ENCODE data around the gene CDH23. TPM values are rescaled to one million over a fixed set of nuclear protein-coding genes. Genes with fewer than 3 reads are reported as not detected.
"Not testable (repeated sequence)": the region's sequence is repeated elsewhere in the genome, so short reads cannot be mapped to it uniquely, and the experiment has no call there.

The CDH23 gene
- total RNA-seq, 1 experiment from 2014 or later: 0.07 TPM

GRCh38 chr10:71355886-71356285 lies 40.8 kb upstream of the CDH23 start:
- Mint-ChIP-seq H3K27me3 (ENCODE audit: unreplicated experiment) (no peaks in the 10 kb centered on the region), H3K27ac (ENCODE audit: unreplicated experiment) (no peak overlapping the region), H3K4me3 (ENCODE audit: low read depth, unreplicated experiment) (no peak overlapping the region), H3K9me3 (ENCODE audit: low read depth, unreplicated experiment) (no peaks in the 10 kb centered on the region), H3K36me3 (ENCODE audit: insufficient read depth, unreplicated experiment) (no peaks in the 10 kb centered on the region), H3K4me1 (ENCODE audit: low read depth, unreplicated experiment) (no peaks in the 10 kb centered on the region)
- intact Hi-C loops (cut with micrococcal nuclease; ENCODE audit: unreplicated experiment): no loop called here
- no peak for TF ChIP-seq CTCF (IDR thresholded peaks at IDR 0.05; ENCODE audit: unreplicated experiment)
- BruUV-seq (replicated peaks): no TSS peak
- CTCF ChIA-PET: no interaction called here
- no peak for DNase-seq

GRCh38 chr10:71357792-71358265 lies 38.9 kb upstream of the CDH23 start:
- CTCF ChIA-PET: no interaction called here
- Mint-ChIP-seq H3K36me3 (ENCODE audit: insufficient read depth, unreplicated experiment) (no peaks in the 10 kb centered on the region), H3K27ac (ENCODE audit: unreplicated experiment) (no peak overlapping the region), H3K4me3 (ENCODE audit: low read depth, unreplicated experiment) (no peak overlapping the region), H3K27me3 (ENCODE audit: unreplicated experiment) (no peaks in the 10 kb centered on the region), H3K4me1 (ENCODE audit: low read depth, unreplicated experiment) (no peaks in the 10 kb centered on the region), H3K9me3 (ENCODE audit: low read depth, unreplicated experiment) (no peaks in the 10 kb centered on the region)
- no peak for TF ChIP-seq CTCF (IDR thresholded peaks at IDR 0.05; ENCODE audit: unreplicated experiment)
- intact Hi-C loops (cut with micrococcal nuclease; ENCODE audit: unreplicated experiment): no loop called here
- BruUV-seq (replicated peaks): no TSS peak
- DNase-seq: no peak

- BruUV-seq (replicated peaks): no TSS peak
- no peaks in the 10 kb centered on the region for H3K4me1 Mint-ChIP-seq (ENCODE audit: low read depth, unreplicated experiment)
- no peak overlapping the region for H3K4me3 Mint-ChIP-seq (ENCODE audit: low read depth, unreplicated experiment)
- no peak for DNase-seq
- H3K27ac Mint-ChIP-seq (ENCODE audit: unreplicated experiment): no peak overlapping the region
- TF ChIP-seq CTCF (IDR thresholded peaks at IDR 0.05; ENCODE audit: unreplicated experiment): no peak
- intact Hi-C loops (cut with micrococcal nuclease; ENCODE audit: unreplicated experiment): no loop called here
- no peaks in the 10 kb centered on the region for H3K27me3 Mint-ChIP-seq (ENCODE audit: unreplicated experiment)
- H3K36me3 Mint-ChIP-seq (ENCODE audit: insufficient read depth, unreplicated experiment): no peaks in the 10 kb centered on the region
- CTCF ChIA-PET: interaction anchor here (1.3 to 1.4 kb wide), 2 partner anchors 13 to 39 kb away, joined by 3 to 4 read pairs; partner anchors contain the start of gene SLC29A3
- H3K9me3 Mint-ChIP-seq (ENCODE audit: low read depth, unreplicated experiment): no peaks in the 10 kb centered on the region
Measured at GRCh38 chr10:71358277-71358676, 38.4 kb upstream of the CDH23 start.

GRCh38 chr10:71358906-71359305 lies 37.8 kb upstream of the CDH23 start:
- CTCF ChIA-PET: interaction anchor here (1.3 to 1.4 kb wide), 2 partner anchors 13 to 40 kb away, joined by 3 to 4 read pairs; partner anchors contain the start of gene SLC29A3

GRCh38 chr10:71359364-71360046 lies 37.2 kb upstream of the CDH23 start:
- CTCF ChIA-PET: interaction anchor here (0.7 to 1.4 kb wide), 3 partner anchors 12 to 40 kb away, joined by 3 to 6 read pairs (median 4); partner anchors contain the start of gene SLC29A3
- intact Hi-C loops (cut with micrococcal nuclease; ENCODE audit: unreplicated experiment): no loop called here
- Mint-ChIP-seq H3K4me3 (ENCODE audit: low read depth, unreplicated experiment) (no peak overlapping the region), H3K36me3 (ENCODE audit: insufficient read depth, unreplicated experiment) (no peaks in the 10 kb centered on the region), H3K9me3 (ENCODE audit: low read depth, unreplicated experiment) (no peaks in the 10 kb centered on the region), H3K27ac (ENCODE audit: unreplicated experiment) (no peak overlapping the region), H3K4me1 (ENCODE audit: low read depth, unreplicated experiment) (peaks cover 6% of the 10 kb centered on the region), H3K27me3 (ENCODE audit: unreplicated experiment) (no peaks in the 10 kb centered on the region)
- DNase-seq: no peak
- no peak for TF ChIP-seq CTCF (IDR thresholded peaks at IDR 0.05; ENCODE audit: unreplicated experiment)
- BruUV-seq (replicated peaks): no TSS peak

More at GRCh38 chr10:71358906-71359305, 37.8 kb upstream of the CDH23 start:
- DNase-seq; intact Hi-C loops (cut with micrococcal nuclease; ENCODE audit: unreplicated experiment); H3K27me3 Mint-ChIP-seq (ENCODE audit: unreplicated experiment); H3K27ac Mint-ChIP-seq (ENCODE audit: unreplicated experiment); H3K36me3 Mint-ChIP-seq (ENCODE audit: insufficient read depth, unreplicated experiment); H3K9me3 Mint-ChIP-seq (ENCODE audit: low read depth, unreplicated experiment); H3K4me1 Mint-ChIP-seq (ENCODE audit: low read depth, unreplicated experiment); BruUV-seq (replicated peaks); H3K4me3 Mint-ChIP-seq (ENCODE audit: low read depth, unreplicated experiment): not testable (repeated sequence)
